NCI-H1930 (cell line): ENCODE results near the gene KAT8.
"Not testable (repeated sequence)": the region's sequence is repeated elsewhere in the genome, so short reads cannot be mapped to it uniquely, and the experiment has no call there.

Source experiments
- DNase-seq, 2 experiments: peaks; one replicate each; lab custom pipeline; 2025; lab: John Stamatoyannopoulos, UW

KAT8 gene

DNA sequence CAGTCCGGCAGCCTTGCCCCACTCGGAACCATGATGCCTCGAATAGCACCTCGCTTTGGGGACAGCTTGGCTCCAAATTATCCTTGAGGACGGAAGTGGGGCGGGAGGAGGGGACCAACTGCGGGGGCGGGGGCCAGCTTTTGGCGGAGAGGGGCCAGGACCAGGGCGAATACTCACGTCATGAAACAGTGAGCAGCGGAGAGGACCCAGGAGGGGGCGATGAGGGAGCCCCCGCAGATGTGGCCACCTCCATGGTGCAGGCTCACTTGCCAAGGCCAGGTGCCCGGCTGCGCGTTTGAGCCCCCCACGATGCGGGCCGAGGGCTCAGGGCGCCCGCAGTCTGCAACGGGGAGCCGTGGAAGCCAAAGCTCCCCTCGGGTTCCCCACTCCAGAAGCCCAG lies 31.4 kb downstream of the KAT8 start:
- no peak for DNase-seq

DNA sequence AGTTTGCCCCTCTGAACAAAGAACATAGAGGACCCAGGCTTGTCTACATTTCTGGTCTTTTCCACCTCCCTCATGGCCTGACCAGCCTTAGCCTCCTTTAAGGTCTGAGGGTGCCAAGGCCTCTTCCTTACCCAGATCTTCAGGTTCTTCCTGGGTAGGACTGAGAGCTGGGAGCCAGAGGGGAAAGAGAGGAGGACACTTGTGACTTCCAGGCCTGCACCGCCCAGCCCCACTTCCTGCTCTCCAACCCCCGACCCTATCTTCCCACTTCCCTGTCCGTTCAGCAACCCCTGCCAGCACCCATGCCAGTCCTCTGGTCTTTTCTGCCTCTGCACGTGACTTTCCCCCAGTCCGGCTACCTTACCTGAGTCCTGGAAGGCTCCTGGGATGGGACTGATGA lies 31.9 kb downstream of the KAT8 start:
- DNase-seq: no peak

GRCh38 chr16:31149894-31150890 lies 32.7 kb downstream of the KAT8 start, which contains the start of gene PRSS36:
TSS of gene PRSS36 (minus strand) at chr16:31150066. CDS start at chr16:31150035, 31 bp downstream.
- DNase-seq: no peak

- DNase-seq: not testable (repeated sequence)
These were observed 33.5 kb downstream of the KAT8 start for GRCh38 chr16:31150976-31151375.

DNA sequence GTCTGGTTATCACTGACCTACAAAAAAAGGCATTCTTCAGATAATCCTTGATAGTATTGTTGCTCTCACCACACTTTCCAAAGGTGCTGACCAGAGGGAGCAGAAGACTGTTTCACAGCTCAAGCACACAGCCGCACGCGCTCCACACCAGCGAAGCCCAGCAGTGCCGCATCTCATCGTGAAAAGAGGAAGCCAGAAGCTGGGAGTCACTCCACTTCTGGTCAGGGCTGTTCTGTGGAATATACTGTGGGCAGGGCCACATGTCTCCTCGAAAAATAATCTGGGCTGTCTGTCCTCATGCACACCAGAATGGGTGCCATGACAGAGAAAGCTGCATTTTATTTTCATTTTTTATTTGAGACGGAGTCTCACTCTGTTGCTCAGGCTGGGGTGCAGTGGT lies 39.7 kb downstream of the KAT8 start:
- DNase-seq: no peak

DNA sequence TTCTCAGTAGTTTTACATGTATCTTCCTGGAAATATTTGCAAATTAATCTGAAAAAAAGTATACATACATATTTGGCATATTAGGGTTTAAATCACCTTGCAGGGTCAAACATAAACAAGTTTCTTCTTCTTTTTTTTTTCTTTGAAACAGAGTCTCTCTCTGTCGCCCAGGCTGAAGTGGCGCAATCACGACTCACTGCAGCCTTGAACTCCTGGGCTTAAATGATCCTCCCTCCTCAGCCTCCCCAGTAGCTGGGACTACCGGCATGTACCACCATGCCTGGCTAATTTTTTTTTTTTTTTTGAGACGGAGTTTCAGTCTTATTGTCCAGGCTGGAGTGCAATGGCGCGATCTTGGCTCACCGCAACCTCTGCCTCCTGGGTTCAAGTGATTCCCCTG lies 49.9 kb downstream of the KAT8 start:
- no peak for DNase-seq

GRCh38 chr16:31168848-31169247 lies 51.4 kb downstream of the KAT8 start:
- no peak for DNase-seq

DNA sequence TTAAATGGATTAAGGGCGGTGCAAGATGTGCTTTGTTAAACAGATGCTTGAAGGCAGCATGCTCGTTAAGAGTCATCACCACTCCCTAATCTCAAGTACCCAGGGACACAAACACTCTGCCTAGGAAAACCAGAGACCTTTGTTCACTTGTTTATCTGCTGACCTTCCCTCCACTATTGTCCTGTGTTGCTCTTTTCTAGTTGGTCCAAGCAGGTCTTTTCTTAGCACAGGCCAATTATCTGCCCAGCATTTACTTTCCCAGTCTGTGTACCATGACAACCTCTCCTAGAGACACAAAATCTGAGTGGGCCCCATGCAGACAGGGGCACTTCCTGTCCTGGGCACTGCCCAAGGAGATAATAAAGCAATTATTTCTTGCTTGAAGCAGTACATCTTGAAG lies 52.6 kb downstream of the KAT8 start:
- DNase-seq: not testable (repeated sequence)

- DNase-seq: no peak
These were observed 59.7 kb downstream of the KAT8 start for GRCh38 chr16:31177136-31177535.

DNA sequence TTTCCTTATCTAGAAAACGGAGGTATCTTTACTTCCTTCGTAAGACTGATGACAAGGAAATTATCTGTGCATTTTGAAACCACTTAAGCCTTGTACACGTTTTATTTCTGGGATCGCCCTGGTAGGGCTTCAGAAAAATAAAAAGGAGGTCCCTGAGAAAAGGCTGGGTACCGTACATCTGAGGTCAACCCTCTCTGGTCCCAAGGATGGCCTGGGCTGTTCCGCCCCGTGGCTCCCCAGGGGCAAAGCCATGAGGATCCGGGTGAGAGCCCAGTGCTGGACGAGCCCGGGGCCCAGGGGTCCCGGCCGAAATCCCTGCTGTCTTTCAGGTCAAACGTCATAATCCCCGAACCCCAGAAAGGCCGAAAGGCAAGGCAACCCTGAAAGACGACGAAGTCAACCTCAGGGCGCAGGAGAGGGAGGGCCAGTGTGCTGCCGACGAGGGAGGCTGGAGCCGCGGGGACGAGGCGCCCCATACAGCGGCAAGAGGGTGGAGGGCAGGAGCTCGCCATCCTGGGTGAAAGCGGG lies 61.8 kb downstream of the KAT8 start:
- DNase-seq: no peak

GRCh38 chr16:31179747-31180459 lies 62.4 kb downstream of the KAT8 start, which contains the start of gene FUS:
TSS of gene FUS (plus strand) at chr16:31180139. CDS start at chr16:31180215, 76 bp downstream.
- peak; percentile 88 to 96 for DNase-seq
